Suppressor macrophage treated with lipopolysaccharide for 4 hours (primary cell): ENCODE measurements around the gene SYNCRIP.
A peak's percentile ranks its signal among the peaks of the same experiment; 100 is the strongest.
"Not testable (repeated sequence)": the region's sequence is repeated elsewhere in the genome, so short reads cannot be mapped to it uniquely, and the experiment has no call there.

Experiments used
- DNase-seq: peaks from one replicate; pipeline ENCODE4 v3.0.0-alpha.2; 2020

SYNCRIP gene

DNA sequence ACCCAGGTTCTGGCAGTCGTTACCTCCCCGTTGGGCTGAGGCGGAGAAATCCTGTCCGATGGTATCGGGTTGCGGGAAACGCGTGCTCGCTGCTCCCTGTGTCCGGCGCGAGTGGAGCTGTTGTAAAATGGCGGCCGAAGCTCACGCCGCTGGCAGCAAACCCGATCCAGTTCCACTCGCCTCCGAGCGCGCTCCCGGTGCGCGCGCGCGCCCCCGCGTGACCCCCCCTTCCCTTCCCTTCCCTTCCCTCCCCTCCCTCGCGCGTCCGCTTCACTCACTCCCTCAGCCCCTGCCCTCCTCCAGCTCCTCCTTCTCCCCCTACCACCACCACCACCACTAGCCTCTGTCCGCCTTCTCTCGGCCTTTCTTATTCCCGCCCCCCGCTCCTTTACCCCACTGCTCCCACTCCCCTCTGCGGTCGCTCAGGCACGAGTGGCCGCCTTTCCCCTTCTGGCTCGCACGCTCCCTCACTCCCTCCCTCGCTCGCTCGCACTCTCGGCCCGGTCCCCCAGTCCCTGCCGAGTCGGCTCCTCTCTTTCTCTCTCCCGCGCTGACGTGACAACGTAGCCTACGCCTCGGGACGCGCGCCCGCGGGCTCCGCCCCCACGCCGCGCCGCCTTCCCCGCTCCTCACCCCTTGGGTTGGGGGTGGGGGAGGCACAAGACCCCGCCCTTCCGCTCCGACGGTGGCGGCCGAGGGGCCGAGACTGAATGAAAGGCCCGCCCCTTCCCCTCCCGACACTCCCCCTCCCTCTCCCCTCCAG, at the start of gene SYNCRIP:
Gene SYNCRIP, minus strand, starts transcription at position 113 of the 763 bp plus-strand sequence. CDS start 1,447 bp downstream, outside the sequence.
- DNase-seq = peak; percentile 100

DNA sequence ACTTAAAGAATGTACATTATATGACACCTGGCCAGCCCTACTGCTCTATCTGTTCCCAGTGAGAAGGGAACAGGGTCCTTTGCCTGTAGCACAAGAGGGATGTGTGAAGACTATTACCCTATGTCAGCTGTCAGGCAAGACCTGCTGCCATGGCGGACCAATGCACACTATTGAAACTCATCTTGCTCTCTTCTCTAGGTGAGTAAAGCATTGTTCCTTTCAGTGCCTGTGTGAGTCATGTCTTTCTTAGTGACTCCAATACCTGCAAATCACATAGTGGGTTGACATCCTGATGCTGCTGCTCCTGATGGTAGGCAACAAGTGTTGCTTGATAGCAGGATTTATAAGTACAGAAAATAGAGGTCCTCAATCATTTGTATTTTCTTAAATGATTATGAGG, 48.8 kb upstream of the SYNCRIP start:
- no peak for DNase-seq

DNA sequence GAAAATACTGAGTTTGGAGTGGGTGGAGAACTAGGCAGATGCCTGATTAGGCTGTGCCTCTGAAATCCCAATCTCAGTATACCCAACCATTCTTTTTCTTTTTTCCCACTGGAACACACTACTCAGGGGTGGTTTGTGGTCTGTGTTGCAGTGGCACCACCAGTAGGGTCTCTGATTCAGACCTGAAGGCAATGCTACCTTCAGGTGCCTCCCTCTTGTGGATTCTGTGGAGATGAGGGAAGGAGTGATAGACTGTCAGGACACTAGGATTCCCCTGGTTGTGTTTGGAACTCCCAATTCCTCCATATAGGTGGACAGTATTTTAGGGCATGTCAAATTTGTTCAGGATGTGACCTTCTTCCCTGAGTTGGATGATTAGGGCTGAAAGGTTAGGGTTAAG, 47.4 kb upstream of the SYNCRIP start:
- no peak for DNase-seq

DNA sequence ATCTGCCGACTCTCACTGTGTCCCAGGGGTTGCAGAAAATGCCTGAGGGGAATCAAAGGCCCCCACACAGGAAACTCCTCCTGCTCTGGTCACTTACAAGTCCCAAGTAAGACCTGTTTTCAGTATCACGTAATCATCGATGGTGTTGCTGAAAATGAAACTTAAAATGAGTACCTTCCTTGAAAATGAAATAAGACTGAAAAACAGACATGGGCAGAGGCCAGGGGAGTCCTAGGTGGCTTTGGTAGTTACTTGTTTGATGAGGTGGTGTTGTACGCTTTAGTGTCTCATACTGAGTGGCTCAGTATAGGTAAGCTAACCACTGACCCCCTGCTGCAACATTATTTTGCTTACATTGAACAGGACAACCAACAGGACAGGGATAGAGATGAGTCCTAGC, 43.0 kb upstream of the SYNCRIP start:
- no peak for DNase-seq

DNA sequence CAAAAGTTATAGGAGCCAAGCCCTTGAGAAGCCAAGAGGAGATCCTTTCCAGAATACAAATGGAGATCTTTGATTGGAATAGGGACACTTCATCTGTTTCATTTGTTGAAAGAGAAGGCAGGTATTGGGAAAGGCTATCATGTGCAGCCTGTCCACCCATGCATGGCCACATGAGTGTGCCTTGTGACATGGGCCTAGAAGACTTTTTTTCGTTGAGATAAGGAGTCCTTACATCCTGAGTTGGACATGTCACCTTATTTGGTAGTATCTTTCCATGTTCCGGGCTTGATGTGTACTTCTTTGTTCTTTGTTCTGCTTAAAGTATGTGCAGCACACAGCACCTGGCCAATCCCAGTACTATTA, 42.1 kb upstream of the SYNCRIP start:
- peak; percentile 21 for DNase-seq

DNA sequence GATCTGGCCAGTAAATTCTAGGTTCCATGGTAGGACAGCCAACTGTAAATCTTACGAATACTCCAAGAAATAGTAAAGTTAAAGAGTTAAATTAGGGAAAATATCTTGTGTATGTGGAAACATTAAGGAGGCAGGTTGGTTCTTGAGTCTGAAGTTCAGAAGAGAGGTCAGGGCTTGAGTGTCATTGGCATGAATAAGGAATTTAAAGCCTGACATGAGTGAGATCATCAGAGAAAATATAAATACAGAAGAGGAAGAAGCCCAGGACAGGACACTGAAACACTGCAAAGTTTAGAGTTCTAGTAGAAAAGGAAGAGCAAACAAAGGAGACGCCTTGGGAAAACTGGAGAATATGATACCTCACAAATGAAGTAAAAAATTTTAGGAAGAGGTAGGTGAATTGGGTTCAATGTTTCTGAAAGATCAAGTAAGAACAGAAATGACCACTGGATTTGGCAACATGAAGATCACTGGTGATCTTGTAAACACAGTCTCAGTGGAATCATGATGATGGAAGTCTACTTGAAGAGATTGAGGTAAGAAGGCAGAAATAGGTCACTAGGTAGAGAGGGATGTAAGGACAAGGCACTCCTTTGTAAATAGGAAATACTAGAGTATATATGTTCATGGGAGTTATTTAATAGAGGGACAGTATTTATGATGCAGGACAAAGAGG, 41.6 kb upstream of the SYNCRIP start:
- peak; percentile 51 for DNase-seq

DNA sequence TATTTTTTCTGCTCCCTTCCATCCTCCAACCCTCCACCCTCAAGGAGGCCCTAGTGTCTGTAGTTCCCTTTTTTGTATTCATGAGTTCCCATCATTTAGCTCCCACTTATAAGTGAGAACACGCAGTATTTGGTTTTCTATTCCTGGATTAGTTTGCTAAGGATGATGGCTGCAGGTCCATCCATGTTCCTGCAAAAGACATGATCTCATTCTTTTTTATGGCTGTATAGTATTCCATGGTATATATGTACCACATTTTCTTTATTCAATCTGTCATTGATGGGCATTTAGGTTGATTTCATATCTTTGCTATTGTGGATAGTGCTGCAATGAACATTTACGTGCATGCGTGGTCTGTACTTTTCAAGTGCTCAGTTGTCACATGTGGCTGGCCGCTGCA, 39.2 kb upstream of the SYNCRIP start:
- not testable (repeated sequence) for DNase-seq

DNA sequence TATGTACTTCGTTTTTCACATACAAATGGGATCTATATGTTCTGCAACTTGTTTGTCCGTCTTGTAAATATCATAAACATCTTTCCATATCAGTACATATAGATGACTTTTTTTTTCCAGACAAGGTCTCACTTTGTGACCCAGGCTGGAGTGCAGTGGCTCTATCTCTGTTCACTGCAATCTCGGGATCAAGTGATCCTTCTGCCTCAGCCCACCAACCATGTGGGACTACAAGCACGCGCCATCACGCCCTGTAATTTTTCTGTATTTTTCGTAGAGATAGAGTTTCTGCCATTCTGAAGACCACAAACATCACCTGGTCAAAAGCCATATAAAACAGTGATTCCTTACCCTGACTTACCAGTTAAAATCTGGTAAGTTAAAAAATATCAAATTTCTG, 37.7 kb upstream of the SYNCRIP start:
- DNase-seq = no peak

DNA sequence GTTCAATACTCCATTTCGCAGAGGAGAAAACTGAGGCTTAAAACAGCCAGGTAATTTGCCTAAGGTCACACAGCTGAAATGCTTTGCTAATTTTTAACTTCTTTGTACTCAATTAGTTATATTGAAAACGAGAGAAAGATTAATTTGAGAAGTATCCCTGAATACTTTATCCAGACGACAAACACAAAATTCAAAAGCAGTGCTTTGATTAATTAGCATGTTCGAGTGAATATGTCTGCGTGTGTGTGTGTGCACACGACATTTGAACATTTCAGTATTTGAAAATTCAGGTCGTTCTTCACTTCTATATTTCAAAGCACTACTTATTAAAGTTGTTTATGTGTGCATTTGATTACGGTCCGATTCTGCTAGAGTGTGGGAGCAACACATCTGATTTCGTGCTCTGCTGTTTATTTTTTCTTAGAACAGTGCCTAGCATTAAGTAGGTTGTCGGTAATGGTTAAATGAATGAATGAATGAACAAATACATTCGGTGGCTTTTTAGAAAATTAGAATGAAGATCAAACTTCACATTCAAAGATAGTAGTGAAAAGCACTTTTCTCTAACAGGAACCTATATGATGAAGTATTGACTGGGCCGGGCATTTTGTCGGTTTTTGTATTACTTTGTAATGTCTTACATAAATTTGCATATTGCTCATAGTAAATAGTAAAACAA, 36.9 kb upstream of the SYNCRIP start:
- no peak for DNase-seq

DNA sequence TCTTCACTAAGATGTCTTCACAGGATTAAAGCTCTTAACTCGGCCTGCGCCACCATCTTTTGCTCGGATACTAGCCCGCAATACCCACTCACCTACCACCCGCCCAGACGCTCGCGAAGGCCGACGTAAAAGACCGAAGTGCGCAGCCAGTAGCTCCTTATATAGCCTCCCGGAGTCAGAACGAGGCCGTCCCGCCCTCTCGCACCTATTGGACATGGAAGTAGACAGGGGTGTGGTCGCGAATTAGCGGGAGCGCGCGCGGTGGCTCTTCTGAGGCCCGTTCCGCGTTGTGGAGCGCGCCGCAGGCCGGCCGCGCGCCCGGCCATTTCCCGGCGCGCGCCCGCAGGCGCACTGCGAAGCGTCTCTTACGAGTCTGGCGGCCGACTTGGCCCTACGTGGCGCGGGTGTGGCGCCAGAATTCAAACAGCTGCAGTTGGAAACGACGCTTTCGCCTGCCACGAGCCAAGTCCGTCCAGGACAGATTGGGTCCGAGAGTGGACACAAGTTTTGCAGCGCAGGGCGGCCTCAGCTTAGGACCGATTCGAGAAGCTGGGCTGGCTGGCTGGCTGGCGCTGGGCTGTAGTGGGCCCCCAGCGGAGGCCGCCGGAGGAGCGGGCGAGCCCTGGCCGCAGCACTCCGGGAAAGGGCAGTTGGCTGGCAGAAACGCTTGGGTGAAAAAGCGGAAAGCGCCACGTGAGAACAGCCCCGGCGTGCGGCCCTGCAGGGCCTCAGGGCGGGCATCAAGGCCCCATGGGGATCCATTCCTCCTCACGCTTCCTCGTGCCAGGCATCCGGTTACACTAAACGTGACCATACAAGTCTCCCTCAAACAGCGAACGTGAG, 36.1 kb upstream of the SYNCRIP start:
- DNase-seq = peak; percentile 99

DNA sequence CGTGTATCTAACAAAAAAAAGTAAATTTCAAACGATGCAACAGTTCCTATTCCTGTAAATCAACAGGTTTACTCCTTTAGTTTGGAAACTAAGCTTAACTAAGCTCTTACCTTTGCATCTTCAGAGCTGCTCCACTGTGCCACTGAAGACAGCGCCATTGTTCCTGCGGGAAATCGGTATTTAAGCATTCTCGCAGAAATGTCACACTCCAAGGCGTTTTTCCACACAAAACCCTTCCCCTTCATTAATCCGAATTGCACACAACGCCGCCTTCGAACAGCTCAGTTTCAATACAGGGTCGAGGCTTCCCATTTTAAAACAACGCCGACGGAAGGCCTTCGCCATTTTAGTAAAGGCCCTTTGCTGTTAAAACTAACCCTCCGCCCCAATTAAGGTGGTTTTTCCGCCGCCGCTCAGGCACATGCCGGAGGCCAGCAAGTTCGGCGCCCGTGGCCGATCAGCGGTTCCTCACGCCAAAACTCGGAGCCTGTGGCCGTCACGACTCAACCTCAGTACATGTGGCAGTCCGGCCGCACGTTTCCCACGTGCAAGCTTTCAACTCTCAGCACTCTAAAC, 35.4 kb upstream of the SYNCRIP start:
- no peak for DNase-seq

DNA sequence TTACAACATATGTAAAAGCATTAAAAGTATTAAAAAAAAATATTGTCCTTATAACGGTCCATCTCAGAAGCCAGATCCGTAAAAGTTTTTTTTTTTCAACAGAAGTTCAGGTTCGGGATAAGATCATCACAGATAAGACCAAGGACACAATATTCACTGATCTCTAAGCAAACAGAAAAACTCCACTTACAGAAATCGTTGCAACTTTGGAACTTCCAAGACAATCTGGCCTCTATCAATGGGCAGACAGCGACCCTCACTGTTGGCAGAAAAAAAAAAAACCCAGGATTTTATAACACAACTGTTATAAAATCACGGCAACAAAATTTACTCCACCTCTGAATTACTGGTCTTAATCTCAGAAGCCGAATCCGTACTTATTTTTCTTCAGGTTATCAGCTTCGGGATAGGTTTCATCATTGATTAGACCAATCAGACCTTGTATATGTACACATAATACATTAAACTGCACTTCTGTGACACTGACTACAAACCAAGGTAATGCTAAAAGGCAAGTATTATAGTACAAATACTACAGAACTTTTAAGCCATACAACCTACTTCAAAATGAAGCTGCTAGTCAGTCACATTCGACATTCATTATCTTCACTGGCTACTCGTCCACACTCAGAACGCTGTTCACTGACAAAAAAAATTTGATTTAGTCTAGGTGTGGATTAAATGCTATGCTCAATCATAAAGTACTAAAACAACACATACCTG, 34.7 kb upstream of the SYNCRIP start:
- DNase-seq = peak; percentile 65

DNA sequence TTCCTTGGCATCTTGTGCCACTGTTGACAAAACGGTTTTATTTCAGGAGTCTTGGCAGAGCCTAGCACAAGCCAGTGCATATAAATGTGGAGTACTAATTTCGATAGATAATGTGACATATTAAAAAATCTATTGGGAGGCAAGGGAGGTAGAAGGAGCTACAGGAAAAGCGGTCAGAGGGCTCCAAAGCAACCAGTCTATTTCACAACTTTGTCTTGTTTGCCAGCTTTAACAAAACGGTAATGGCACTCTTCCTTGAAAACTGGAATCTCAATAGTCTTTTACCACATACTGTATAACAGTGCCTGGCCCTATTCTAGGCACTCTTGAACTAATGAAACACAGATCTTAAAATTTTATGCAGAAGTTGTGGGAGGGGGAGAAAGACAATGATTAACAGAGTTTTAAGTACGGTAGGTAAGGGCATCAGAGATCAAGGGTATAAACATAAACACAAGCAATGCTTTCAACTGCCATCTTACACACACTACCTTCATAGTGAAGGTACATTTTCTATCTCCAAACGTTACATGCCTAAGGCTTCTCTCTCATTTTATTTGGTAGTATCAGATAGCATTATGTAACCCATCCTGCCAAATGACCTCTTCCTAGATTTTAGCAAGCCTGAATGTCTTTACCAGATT, 33.5 kb upstream of the SYNCRIP start:
- no peak for DNase-seq

DNA sequence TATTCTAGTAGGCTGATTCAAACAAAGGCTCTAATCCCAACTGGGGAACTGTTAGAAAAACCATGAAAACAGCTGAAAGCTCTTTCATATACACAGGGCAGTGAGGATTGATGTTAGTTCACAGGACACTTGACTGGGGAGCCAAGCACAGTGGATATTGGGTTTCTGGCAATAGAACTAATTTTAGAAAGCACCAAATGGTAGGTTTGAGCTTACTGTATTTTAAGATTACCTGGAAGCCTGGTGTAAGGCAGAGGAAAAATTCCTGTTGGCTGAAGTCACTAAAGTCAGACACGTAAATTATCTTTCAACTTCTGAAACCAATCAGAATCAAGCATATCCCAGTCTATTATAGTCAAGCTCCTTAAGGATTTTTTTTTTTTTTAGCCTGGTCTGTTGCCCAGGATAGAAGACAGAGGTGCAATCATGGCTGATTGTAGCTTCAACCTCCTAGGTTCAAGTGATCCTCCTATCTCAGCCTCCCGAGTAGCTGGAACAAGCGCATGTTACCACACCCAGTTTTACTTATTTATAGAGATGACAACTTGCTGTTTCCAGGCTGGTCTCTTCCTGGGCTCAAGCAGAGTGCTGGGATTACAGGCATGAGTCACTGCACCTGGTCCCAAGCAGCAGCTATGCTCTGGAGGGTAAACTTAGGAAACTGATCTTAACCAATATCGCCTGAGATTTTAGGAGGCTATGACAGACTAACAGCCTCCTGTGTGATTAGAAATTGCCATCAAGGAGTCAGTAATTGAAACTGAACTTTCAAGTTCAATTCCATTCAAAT, 32.5 kb upstream of the SYNCRIP start:
- no peak for DNase-seq

DNA sequence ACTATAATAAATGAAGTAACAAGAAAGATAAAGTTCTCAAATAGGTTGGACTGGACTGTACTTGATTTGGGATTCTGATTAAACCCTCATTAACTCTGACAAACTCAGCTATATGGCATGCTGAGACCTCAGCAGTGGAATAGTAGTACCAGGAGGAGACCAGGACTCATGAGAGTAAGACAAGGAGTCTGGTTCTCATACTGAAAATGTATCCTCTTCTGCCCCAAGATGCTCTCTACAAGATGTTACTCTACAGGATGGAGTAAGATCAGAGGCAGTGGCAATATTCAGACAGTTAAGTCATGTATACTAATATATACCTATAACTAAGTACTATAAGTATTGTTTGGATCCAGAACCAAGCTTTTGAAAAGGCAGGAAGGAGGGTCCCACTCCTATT, 31.9 kb upstream of the SYNCRIP start:
- no peak for DNase-seq

DNA sequence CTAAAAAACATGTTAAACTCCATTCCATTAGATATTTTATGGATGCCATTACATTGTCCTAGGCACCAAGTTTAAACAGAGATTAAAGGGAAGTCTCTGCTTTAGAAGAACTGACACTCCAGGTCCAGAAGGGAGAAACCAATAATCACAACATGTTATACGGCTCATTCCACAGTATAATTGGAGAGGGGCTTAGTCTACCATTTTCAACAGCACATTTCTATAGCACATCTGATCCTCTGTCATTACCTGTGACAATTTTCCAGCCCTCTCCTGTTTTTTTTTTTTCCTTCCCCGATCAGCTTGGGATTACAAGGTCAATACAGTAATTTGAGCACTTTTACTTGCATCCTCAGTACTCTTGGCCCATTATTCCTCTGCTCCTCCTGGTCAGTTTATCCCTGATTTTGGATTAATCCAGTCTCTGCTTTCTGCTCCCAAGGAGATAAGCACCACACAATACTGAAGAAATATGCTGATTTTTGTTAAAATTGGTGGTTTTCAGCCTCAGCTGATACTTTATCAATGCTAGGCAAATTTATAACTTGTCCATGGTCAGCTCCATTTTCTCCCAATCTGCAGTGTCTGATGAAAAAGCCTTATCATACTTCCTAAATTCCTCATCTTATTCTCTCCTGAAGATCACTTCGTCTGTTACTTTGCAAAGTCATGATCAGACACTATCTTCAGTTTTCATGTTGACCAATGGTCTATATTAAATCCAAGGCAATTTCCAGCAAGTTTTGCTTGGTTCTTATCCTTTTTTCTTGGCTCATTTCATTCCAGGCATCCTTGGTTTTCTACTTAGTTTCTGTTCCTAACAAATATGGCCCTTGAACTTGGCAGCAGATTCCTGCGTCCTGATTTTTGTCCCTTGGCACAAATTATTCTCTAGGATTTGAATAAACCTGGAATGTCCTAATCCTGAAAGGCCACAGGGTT, 30.8 kb upstream of the SYNCRIP start:
- no peak for DNase-seq

DNA sequence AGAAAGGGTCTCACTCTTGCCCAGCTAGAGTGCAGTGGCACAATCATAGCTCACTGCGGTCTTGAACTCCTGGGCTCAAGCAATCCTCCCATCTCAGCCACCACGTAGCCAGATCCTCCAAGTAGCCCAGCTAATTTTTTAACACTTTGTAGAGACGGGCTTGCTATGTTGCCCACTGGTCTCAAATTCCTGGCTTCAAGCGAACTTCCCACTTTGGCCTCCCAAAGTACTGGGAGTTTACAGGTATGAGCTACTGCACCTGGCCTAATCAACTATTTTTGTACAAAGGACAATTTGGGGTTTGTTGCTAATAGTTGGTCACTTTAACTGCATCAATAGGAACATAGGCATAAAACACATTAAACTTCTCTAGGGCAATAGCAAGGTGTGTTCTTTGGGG, 29.9 kb upstream of the SYNCRIP start:
- no peak for DNase-seq

DNA sequence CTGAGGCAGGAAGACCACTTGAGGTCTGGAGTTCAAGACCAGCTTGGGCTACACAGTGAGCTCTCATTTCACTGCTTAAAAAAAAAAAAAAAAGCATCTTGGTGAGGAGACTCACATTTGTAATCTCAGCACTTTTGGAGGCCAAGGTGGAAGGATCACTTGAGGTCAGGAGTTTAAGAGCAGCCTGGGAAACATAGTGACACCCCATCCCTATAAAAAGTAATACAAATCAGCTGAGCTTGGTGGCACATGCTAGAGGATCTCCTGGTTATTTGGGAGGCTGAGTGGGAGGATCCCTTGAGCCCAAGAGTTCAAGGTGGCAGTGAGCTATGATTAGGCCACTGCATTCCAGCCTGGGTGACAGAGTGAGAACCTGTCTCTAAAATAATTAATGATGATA, 29.4 kb upstream of the SYNCRIP start:
- DNase-seq = no peak

DNA sequence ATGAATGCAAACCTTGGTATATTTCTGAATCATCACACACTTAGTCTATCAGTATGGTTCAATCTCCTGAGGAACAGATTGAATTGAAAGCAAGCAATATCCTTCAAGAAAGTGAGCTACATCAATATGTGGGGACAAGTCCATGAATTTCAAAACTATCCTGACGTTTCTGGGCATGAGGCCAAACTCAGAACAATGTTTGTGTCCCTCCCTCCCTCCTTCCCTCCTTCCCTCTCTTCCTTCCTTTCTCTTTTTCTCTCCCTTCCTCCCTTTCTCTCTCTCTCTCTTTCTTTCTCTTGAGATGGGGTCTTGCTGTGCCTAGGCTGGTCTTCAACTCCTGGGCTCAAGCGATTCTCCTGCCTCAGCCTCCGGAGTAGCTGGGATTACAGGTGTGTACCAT, 27.9 kb upstream of the SYNCRIP start:
- no peak for DNase-seq
